Medulla oblongata (tissue), 1 donor: Measurements from ENCODE around the gene DPYSL4.

Experiments
- DNase-seq: peaks from one replicate; pipeline ENCODE4 v3.0.0-alpha.2; 2015; ENCODE audit errors: extremely low spot score

The DPYSL4 gene

GRCh38 chr10:132195366-132196075 lies 8.8 kb downstream of the DPYSL4 start:
- no peak for DNase-seq

GRCh38 chr10:132196178-132197113 lies 9.7 kb downstream of the DPYSL4 start:
- no peak for DNase-seq

- DNase-seq: no peak
These were observed 10.7 kb downstream of the DPYSL4 start for GRCh38 chr10:132197271-132198067.

GRCh38 chr10:132198068-132198370 lies 11.3 kb downstream of the DPYSL4 start:
- no peak for DNase-seq

- no peak for DNase-seq
These were observed 11.8 kb downstream of the DPYSL4 start for GRCh38 chr10:132198381-132199181.

GRCh38 chr10:132199268-132199853 lies 12.6 kb downstream of the DPYSL4 start:
- no peak for DNase-seq

- DNase-seq: no peak
These were observed 13.1 kb downstream of the DPYSL4 start for GRCh38 chr10:132199854-132200311.

- DNase-seq: no peak
These were observed 13.8 kb downstream of the DPYSL4 start for GRCh38 chr10:132200344-132201110.

- no peak for DNase-seq
These were observed 14.6 kb downstream of the DPYSL4 start for GRCh38 chr10:132201111-132201969.

GRCh38 chr10:132202070-132202970 lies 15.6 kb downstream of the DPYSL4 start:
- DNase-seq: no peak

GRCh38 chr10:132203256-132204077 lies 16.7 kb downstream of the DPYSL4 start:
- no peak for DNase-seq

- no peak for DNase-seq
These were observed 17.5 kb downstream of the DPYSL4 start for GRCh38 chr10:132204078-132204780.

GRCh38 chr10:132204781-132205473 lies 18.2 kb downstream of the DPYSL4 start:
- DNase-seq: no peak

- DNase-seq: no peak
These were observed 19.1 kb downstream of the DPYSL4 start for GRCh38 chr10:132205650-132206376.

- DNase-seq: no peak
These were observed 19.6 kb downstream of the DPYSL4 start for GRCh38 chr10:132206377-132206745.
